NCI-H2196 treated with DMSO at 0.1 percent for 48 hours (cell line): ENCODE results near the gene SLC12A7.
"Not testable (repeated sequence)": the region's sequence is repeated elsewhere in the genome, so short reads cannot be mapped to it uniquely, and the experiment has no call there.

Source experiments
- DNase-seq: peaks from one replicate; lab custom pipeline; 2025; ENCODE audit not compliant: unreplicated experiment; lab: John Stamatoyannopoulos, UW

Gene SLC12A7

DNA sequence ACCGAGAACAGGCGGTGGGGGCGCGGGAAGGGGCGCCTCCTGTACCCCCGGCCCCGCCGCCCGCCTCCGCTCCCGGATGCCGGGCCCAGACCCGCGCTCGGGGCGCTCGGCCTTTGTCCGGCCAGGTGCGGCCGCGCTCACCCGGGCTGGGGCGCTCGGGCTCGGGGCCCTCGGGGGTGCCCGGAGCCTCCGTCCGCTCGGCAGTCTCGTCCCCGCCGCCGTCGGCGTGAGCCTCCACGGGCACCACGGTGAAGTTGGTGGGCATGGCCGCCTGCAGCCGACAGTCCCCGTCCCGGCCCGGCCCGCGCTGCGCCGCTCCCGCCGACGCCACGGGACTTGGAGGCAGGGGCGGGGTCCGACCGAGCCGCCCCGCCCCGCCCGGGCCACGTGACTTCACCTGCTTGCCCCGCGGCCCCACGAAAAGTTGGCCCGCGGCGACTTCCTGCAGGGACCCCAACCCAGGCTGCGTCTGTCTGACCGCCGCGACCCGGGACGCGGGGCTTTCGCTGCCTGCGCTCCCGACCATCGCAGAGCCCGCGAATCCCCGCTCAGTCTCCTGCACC lies at the start of gene SLC12A7:
SLC12A7 (minus strand) TSS at position 337 of the 563 bp plus-strand sequence; CDS start at position 265, 72 bp downstream.
- peak; percentile 35 for DNase-seq

DNA sequence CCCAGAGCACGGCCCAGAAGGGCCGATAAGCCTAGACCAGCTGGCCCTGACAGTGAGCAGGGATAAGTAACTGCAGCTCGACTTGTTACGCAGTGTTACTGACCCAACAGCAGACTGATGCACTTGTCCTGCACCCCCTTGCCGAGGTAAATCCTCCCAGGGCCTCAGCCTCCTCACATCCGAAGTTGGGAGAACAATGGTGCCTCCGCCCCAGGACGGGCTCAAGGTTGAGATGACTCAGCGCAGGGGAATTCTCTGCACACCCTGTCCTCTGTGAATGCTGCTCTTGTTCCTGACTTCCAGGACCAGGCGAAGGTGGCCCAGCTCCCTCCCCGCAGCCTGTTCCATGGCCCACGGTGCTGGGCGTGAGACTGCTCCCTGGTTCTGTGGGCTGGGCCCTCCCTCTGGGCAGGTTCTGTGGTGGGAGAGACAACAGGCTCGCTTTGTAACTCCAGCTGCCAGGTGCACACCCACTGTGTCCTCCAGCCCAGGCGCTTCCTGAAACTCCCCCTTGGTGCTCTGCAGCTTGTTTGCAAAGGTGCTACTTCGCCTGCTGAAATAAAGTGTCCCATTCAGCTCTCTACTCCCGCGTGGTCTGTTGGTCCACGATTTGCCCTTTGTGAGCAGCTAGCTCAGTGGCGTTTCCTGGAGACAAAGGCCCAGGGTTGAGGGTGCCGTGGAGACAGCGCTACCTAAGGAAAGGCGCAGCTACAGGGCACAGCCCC lies 49.4 kb upstream of the SLC12A7 start:
- peak; percentile 73 for DNase-seq

DNA sequence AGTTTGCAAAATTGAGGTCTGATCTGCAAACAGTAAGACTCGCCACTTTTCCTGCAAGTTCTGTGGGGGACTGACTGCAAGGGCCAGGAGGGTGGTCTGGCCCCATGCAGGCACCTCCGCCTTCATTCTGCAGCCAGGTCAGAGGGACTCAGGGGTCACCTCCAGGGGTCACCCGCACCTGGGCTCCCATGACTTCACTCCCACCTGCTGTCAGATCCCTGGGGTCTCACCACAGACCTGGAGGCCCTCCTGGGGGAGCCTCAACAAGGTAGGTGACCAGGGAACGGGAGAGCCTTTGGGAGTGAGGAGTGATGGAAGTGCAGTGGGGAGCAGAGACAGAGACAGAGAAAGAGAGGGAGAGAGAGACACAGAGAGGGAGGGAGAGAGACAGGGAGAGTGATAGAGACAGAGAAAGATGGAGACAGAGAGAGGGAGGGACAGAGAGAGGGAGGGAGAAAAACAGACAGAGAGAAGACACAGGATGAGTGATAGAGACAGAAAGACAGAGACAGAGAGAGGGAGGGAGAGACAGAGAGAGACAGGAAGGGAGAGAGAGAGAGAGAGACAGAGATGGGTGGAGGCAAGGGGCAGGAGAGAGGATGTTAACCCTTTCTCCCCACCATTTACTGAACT lies 48.0 kb upstream of the SLC12A7 start:
- DNase-seq: no peak

DNA sequence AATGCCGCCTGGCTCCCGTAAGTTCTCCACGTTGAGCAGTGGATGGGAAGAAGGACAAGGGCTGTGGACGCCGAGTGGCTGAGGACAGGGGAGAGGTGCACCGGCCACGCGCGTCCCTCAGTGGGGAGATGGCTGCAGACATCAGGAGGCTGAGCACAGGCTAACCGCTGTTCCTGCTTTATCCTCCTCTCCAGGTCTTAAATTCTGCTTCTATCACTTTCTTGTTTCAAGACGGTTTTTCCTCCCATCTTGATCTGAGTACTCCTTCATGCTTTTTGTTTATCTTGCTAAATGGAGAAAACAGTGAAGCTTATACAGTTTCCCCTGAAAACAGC lies 47.4 kb upstream of the SLC12A7 start:
- DNase-seq: no peak

DNA sequence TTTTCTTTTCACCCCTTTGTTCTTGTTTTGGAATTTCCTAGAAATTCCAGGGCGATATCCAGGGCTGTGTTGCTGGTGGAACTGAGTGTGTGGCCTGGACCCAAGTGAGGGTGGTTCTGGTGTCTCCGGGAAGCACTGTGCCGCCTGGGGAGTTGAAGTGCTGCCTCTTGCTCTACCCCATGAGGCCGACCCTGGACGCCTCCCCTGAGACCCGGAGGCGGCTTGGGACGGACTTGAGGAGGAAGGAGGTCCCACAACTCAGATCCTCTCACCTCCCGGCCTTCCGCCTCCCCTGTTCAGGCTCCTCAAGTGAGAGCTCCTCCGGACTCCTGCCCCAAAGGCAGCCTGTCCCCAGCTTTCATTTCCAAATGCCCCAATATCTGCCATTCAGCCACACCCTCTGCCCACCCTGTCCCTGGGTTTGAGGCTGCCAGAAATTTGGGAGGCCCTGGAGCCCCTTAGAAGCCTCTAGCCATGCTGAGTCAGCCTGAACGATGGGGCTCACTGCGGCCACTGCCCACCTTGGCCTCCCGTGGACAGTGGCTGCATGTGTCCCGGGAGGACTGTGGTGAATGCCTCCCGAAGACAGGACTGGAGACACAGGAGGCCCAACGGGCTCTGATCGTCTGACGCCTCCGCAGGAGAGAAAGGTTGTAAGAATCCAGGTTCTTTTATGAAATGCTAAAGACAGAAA lies 46.9 kb upstream of the SLC12A7 start:
- no peak for DNase-seq

DNA sequence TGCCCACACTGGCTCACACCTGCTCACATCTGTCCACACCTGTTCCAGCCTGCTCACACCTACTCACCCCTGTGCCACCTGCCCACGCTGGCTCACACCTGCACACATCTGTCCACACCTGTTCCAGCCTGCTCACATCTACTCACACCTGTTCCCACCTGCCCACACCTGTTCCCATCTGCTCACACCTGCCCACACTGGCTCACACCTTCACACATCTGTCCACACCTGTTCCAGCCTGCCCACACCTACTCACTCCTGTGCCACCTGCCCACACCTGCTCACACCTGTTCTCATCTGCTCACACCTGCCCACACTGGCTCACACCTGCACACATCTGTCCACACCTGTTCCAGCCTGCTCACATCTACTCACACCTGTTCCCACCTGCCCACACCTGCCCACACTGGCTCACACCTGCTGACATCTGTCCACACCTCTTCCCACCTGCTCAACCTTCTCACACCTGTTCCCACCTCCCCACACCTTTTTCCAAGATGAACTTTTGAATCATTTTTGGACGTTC lies 45.7 kb upstream of the SLC12A7 start:
- not testable (repeated sequence) for DNase-seq

DNA sequence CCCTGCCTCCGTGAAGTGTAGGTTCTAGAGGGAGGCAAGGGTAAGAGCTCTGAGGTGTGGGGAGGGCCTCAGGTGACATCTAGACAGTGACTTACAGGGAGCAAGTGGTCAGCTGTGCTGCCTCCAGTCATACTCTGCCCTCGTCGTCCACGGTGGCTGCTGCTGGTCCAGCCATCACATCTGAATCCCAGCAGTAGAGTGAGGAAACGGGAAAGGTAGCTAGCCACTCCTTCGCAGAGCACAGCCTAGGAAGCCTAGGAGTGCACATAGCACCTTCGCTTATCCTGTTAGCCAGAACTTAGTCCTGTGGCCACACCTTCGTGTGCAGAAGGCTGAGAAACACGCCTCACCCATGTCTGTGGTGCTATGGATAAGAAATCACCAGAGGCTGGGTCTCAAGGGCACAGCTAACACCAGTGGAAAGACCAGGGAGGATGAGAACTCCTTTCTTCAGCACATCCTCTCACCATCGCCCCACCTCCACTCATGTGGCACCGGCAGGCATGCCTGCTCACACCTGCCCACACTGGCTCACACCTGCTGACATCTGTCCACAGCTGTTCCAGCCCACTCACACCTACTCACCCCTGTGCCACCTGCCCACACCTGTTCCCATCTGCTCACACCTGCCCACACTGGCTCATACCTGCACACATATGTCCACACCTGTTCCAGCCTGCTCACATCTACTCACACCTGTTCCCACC lies 45.0 kb upstream of the SLC12A7 start:
- DNase-seq: no peak

DNA sequence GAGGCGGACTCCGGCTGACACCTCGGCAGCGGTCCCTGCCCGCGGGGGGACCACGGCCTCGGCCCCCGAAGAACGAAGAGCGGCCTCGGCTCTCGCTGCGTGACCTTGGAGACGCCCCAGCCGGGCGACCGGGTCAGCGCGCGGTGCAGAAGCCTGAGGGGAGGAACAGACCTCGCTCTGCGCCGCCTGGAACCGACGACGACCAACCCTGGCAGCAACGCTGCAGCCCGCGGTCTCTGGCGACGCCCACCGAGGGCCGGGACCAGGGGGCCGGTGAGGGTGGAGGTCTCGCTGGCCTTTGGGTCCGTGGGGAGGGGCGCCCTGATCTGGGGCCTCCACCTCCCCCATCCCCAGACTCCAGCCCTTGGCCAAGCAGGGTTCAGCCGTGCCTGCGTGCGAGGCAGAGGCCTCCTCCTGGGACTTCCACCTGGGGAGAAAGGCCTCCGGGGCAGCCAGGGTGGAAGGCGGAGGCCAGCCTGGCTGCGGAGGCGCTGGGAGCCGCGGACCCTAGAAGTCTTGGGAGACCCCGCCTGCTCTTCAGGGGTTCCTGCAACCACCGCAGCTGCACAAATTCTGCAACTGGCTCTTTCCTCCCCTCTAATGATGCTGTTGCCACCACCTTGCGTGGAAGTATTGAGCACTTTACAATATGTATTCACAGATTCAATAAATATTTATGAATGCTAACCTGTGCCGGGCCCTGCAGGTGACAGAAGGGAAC lies 44.3 kb upstream of the SLC12A7 start:
- no peak for DNase-seq

DNA sequence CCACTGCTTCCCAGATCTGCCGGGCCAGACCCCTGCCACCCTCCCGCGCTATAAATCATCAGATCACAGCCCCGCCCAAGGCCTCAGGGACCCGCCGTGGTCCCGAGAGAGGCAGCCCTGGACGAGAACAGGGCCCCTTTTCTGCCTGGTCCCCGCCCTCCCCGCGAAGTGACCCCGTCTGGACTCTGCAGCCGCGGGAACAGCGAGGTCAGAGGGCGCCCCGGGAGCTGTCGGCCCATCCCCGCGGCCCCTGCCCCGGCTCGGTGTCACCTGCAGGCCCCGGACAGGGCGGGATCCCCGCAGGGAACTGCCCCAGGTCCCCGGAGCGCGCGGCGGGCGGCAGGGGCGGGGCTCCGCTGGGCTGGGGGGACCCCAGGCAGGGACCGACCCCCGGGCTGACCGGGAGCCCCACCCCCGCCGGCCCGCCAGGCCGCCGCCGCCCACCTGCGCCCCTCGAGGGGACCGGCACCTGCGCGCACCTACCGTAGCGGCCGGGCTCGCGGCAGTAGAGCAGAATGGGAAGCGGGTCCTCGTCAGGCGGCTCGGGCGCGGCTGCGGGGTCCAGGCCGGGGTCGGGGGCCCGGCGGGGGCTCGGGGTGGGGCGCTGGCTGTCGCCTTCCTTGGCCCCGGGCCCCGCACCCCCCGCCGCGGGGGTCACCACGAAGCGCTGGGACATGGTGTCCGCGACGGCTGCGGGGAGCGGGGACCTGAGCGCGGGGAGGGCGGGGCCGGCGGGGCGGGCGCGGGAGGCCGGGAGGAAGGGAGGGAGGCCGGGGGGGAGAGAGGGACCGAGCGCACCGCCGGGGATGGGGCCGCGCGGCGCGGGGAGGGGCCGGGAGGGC lies 43.5 kb upstream of the SLC12A7 start:
- DNase-seq: no peak

DNA sequence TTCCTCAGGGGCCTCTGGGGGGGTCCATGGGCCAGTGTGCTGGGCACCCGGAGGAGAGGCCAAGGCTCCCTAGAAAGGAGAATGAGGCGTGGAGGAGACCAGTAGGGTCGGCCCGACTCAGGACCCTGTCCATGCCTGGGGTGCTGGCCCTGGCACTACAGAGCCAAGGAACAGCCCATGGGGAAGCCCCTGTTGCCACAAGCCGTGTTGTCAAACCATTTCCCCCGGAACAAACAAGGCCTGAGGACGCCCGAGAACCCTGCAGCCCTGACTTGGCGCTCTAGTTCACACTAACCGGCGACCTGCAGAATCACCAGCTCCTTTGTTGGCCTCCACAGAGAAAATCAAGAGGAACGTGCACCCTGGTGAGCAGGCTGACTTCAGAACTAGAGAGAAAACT lies 41.6 kb upstream of the SLC12A7 start:
- no peak for DNase-seq

DNA sequence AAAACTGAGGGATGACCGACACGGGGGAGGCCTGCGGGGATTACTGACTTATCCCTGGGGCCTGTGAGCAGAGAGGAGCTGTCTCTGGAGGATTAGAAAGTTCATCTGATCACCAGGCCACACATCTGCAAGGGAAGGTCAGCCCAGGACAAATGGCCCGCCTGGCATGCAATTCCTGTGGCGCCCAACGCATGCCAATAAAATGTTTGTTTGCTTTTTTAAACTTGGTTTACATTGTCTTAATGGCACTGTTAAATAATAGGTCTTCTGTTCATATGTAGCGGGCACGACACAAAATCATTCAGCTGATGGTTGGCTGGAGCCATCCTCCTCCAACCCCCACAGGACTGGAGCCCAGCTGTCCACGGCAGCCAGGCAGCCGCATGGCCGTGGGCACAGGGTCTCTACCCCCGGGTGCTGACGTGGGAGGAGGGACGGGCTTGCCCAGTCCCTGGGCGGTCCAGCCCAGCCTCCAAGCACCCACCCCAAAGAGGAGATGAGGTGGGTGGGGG lies 41.0 kb upstream of the SLC12A7 start:
- DNase-seq: peak; percentile 78

DNA sequence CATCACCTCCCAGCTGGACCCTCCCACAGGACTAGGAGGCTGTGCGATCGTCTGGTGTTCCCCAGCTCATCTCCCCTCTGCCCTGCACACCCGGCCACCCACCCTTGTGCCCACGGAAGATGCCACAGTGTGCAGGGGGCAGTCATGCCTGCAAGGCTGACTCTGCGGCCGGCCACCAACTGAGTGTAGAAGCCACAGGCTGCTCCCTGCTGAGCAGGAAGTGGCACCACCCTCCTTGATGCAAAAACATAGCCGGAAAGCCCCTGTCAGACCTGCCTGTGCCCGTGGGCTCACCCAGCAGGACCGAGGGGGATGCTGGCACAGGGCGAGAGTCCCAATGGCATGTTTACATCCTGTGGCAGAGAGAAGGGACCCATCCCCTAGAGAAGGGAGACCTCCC lies 40.3 kb upstream of the SLC12A7 start:
- no peak for DNase-seq

DNA sequence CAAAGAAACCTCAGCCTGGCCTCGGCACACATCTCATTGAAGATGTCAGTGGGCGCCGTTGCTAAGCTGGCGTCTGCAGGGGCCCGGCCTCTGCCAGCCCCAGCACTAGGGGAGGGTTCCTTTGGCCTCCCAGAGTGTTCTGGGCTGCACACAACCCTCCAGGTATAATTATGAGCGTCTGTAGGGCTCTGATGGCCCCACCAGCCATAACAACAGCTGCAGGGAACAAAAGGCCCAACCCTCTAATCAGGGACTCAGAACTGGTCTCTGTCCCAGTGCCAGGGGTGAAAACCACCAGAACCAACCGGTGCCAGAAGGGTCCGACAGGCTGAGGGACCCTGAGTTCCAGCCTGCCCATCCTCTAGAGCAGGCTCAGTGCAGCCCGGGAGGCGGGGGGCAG lies 39.5 kb upstream of the SLC12A7 start:
- no peak for DNase-seq

DNA sequence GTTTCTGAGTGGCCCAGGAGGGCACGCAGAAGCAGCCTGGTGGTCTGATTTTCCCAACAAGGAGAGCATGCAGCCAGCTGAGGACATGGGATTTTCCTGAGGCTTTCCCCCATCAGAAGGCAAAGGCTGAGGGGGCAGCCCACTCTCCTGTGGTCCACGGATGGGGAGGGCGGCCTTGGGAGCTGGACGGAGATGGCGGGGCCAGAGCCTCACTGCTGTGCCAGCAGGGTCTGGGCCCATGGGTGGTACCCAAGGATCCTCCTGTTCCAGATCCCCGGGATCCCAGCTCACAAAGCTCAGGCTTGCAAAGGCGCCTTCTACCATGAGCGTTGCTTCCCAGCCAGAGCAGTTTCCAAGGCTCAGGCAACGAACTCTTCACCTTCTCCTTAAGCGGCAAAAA lies 39.0 kb upstream of the SLC12A7 start:
- DNase-seq: no peak

DNA sequence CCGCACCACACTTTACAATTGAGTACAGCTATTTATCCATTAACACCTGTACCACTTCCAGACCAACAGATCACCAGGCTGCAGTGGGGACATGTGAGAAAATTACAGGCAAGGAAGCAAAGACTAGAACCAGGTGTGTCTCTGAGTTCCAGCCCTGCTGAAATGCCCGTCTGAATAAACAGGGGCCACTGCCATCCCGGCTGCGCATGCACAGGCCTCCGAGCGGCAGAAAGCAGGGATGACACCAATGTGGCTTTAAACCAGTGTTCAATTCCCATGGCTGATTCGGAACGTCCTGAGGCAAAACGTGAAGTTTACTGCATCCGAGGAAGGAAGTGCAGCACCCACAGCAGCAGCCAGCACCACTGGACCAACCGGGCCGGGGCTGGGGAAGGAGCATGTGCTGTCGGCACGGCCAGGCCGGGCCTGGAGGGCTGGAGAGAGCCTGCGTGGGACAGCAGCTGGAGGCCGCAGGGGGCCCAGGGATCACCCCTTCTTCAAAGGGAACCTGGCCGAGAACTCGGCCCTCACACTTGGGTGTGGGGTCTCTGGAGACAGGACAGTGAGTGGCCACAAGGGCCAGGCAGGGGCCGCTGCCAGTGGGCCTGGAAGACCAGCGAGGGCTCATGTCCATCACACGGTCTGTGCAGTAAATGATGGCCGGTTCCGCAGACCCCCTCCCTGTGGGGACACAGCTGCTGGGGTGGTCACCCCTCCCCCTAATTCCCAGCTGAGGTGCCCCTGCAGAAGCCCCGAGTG lies 33.0 kb upstream of the SLC12A7 start:
- no peak for DNase-seq

DNA sequence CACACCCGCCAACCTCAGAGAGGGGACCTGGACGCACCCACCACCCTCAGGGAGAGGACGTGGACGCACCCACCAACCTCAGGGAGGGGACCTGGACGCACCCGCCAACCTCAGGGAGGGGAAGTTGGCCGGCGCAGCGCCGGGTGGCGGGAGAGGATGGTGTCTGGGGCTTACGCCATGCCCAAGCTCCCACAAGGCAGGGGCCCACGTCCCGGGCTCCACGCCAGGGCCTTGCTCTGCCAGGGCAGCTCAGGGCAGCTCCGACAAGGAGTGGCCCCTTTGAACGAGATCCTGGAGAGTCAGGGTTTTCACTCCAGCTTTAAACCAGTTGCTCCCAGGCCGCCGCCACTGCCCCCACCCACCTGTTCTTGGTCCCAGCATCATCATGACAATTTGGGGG lies 32.2 kb upstream of the SLC12A7 start:
- no peak for DNase-seq

DNA sequence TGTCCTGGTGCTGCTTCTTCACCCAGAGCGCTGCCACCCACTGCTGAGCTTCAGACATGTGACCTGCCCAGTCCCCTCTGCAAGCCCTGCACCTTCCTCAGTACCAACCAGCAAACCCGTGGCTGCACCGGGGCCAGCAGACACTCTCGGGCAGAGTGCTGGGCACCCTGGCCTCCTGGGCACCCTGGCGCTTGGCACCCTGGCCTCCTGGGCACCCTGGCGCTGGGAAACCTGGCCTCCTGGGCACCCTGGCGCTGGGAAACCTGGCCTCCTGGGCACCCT lies 31.7 kb upstream of the SLC12A7 start:
- no peak for DNase-seq

DNA sequence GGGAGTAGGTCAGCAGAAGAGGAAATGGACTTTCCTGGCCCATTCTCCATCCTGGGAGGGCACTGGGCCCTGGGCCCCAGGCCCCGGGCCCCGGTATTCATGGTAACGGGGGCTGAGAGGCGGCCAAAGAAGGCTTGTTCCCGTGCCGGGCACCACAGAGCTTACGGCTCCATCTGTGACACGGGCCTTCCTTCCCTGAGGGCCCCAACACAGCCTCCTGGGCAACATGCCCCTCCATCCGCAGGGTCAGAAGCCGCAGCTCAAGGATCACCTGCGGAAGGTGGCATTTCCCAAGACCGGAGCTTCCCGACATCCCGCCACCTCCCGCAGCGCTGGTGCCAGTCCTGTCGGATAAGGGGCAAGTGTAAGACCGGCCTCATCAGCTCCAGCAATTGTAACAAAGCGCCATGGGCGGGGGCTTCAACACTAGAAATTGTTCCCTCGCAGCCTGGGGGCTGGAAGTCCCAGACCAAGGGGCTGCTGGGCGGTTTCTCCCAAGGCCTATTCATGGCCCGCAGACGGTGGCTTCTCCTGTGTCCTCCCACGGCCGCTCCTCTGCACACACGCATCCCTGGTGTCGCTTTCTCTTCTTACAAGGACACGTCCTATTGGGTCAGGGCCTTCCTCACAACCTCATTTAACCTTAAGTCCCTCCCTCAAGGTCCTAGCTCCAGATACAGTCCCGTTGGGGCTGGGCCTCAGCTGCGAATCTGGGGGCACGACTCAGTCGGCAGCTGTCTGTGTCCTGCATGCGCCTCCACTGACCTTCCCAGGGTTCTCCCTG lies 31.2 kb upstream of the SLC12A7 start:
- no peak for DNase-seq
